NCI-H2227 (cell line): ENCODE results near the gene INHBC.
"Not testable (repeated sequence)": the region's sequence is repeated elsewhere in the genome, so short reads cannot be mapped to it uniquely, and the experiment has no call there.

Experiments
- DNase-seq: peaks from one replicate; lab custom pipeline; 2025; ENCODE audit not compliant: unreplicated experiment; lab: John Stamatoyannopoulos, UW

INHBC gene

GRCh38 chr12:57428965-57429364 is 5.6 kb upstream of the INHBC start:
- no peak for DNase-seq

- no peak for DNase-seq
Measured at GRCh38 chr12:57429473-57430111, 5.0 kb upstream of the INHBC start.

GRCh38 chr12:57430112-57430930 is 4.3 kb upstream of the INHBC start:
- peak; percentile 31 for DNase-seq

- DNase-seq: peak; percentile 94
Measured at GRCh38 chr12:57430931-57431566, 3.5 kb upstream of the INHBC start, which contains the start of gene R3HDM2. R3HDM2 (minus strand) TSS chr12:57431043; CDS start chr12:57310428, 120,615 bp downstream.

GRCh38 chr12:57431654-57432188 is 2.9 kb upstream of the INHBC start:
- DNase-seq: no peak

- DNase-seq: no peak
Measured at GRCh38 chr12:57433370-57433769, 1.2 kb upstream of the INHBC start.

GRCh38 chr12:57435293-57435692 is 709 bp downstream of the INHBC start:
- no peak for DNase-seq

GRCh38 chr12:57438400-57438799 is 3.8 kb downstream of the INHBC start:
- DNase-seq: no peak

GRCh38 chr12:57439762-57440266 is 5.2 kb downstream of the INHBC start:
- no peak for DNase-seq

- not testable (repeated sequence) for DNase-seq
Measured at GRCh38 chr12:57441393-57441792, 6.8 kb downstream of the INHBC start.

GRCh38 chr12:57441846-57442427 is 7.4 kb downstream of the INHBC start:
- no peak for DNase-seq

GRCh38 chr12:57444337-57444736 is 9.8 kb downstream of the INHBC start:
- DNase-seq: not testable (repeated sequence)

- DNase-seq: no peak
Measured at GRCh38 chr12:57444744-57445143, 10.2 kb downstream of the INHBC start.

- DNase-seq: no peak
Measured at GRCh38 chr12:57446292-57446960, 11.8 kb downstream of the INHBC start.

GRCh38 chr12:57448669-57449068 is 14.1 kb downstream of the INHBC start:
- DNase-seq: no peak

GRCh38 chr12:57449375-57449774 is 14.8 kb downstream of the INHBC start:
- no peak for DNase-seq

- DNase-seq: no peak
Measured at GRCh38 chr12:57450057-57450456, 15.5 kb downstream of the INHBC start.

- no peak for DNase-seq
Measured at GRCh38 chr12:57451233-57451778, 16.7 kb downstream of the INHBC start.

- DNase-seq: peak; percentile 24
Measured at GRCh38 chr12:57452181-57452936, 17.8 kb downstream of the INHBC start.
